Astrocyte (in vitro differentiated cells and primary cell): ENCODE measurements around the gene C6orf47.

Source experiments
- CTCF ChIP-seq: IDR thresholded peaks from 2 replicates; pipeline ENCODE4 v1.5.1; 2011; ENCODE audit warnings: low read depth, mild to moderate bottlenecking, inconsistent platforms, low read length, moderate library complexity; ENCODE audit not compliant: insufficient read depth
- EZH2 ChIP-seq: IDR thresholded peaks from 2 replicates; pipeline ENCODE4 v1.6.1; 2012; ENCODE audit warnings: mild to moderate bottlenecking, low read length, inconsistent platforms; ENCODE audit not compliant: insufficient read depth

GRCh38 chr6:31662124-31662723 lies 1.6 kb upstream of the C6orf47 start:
- TF ChIP-seq CTCF (no peak), EZH2 (no peak)
